Esophagus squamous epithelium (tissue), 5 donors: ENCODE results near the gene PRLHR. TPM values are rescaled to one million over a fixed set of nuclear protein-coding genes. Genes with fewer than 3 reads are reported as not detected.

Source experiments
- DNase-seq: peaks from one replicate; lab custom pipeline; 2025; lab: John Stamatoyannopoulos, UW
- H3K27ac ChIP-seq, 4 donors: fragments of 200-600 bp; sonication (generic); one replicate each; pipeline ENCODE4 v1.5.1; 2016 to 2019; ENCODE audit warnings: mild to moderate bottlenecking in 1 of 4
- H3K27me3 ChIP-seq, 4 donors: fragments of 200-600 bp; sonication (generic); 1 replicate in 3 of 4; 2 replicates in 1 of 4; pipeline versions ENCODE4 v1.5.1 to v1.6.0; 2017 to 2021; ENCODE audit warnings: antibody characterized with exemption in 1 of 4
- H3K36me3 ChIP-seq, 3 donors: fragments of 200-600 bp; sonication (generic); one replicate each; pipeline ENCODE4 v1.5.1; 2016 to 2019
- H3K4me1 ChIP-seq, 3 donors: fragments of 200-600 bp; sonication (generic); one replicate each; pipeline ENCODE4 v1.5.1; 2017 to 2019
- H3K4me3 ChIP-seq, 4 donors: fragments of 200-600 bp; sonication (generic); 1 replicate in 3 of 4; 2 replicates in 1 of 4; pipeline ENCODE4 v1.5.1; 2016 to 2019; ENCODE audit warnings: mild to moderate bottlenecking in 2 of 4, moderate library complexity in 1 of 4
- H3K9me3 ChIP-seq, 3 donors: fragments of 200-600 bp; sonication (generic); one replicate each; pipeline ENCODE4 v1.5.1; 2016 to 2019
- POLR2A ChIP-seq, 4 donors: fragments of 450-650 bp; IDR thresholded peaks; one replicate each; pipeline ENCODE4 v1.6.1; 2017; ENCODE audit warnings: antibody characterized with exemption in 4 of 4, mild to moderate bottlenecking in 4 of 4, moderate library complexity in 3 of 4
- WGBS, 2 donors: methylation state at CpG; one replicate each; pipeline ENCODE4 v1.1.5; 2018; 5-methylcytosine and 5-hydroxymethylcytosine counted together
- intact Hi-C: fragments of 100-400 bp; cut with DNase I; formaldehyde crosslinking; loops from one replicate; pipeline ENCODE4 v1.15.0; 2022
- total RNA-seq, 4 donors: library from RNA; depleted of rRNA; stranded (reverse); fragments of >200 nt; gene quantifications; one replicate each; pipeline ENCODE4 v1.1.0, GENCODE V29; 2016
- TF ChIP-seq, protein P1 (sequence below), 6 experiments: fragments of 450-650 bp in 4 of 6; fragments of 200-600 bp in 2 of 6; sonication (generic) in 2 of 6; IDR thresholded peaks; one replicate each; pipeline ENCODE4 v1.5.1; 2016 to 2019; ENCODE audit warnings: antibody characterized with exemption in 6 of 6, mild to moderate bottlenecking in 4 of 6, moderate library complexity in 4 of 6
- donor health status: DM: yes; HTN: yes; CAD: no.

The PRLHR gene
- total RNA-seq, 4 donors from 2014 or later, result not detected

DNA sequence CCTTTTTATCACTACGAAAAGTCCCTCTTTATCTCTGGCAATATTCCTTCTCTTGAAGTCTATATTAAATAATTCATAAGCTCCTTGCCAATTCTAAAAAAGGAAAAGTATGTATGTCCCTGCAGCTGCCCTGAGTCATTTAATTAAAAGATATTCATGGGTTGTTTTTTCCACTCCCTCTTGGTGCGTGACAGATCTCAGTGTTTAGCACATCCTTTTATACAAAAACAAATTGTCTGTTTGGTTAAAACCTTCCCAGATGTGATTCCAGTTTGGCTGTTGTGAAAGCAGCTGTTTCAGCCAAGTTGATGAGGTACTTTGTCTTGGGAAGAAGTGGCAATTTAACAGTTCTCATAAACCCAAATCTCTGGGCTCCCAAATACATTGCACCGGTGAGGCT, 33.8 kb upstream of the PRLHR start:
- TF ChIP-seq POLR2A (IDR thresholded peaks at IDR 0.05), result no peak
- TF ChIP-seq, protein P1, sequence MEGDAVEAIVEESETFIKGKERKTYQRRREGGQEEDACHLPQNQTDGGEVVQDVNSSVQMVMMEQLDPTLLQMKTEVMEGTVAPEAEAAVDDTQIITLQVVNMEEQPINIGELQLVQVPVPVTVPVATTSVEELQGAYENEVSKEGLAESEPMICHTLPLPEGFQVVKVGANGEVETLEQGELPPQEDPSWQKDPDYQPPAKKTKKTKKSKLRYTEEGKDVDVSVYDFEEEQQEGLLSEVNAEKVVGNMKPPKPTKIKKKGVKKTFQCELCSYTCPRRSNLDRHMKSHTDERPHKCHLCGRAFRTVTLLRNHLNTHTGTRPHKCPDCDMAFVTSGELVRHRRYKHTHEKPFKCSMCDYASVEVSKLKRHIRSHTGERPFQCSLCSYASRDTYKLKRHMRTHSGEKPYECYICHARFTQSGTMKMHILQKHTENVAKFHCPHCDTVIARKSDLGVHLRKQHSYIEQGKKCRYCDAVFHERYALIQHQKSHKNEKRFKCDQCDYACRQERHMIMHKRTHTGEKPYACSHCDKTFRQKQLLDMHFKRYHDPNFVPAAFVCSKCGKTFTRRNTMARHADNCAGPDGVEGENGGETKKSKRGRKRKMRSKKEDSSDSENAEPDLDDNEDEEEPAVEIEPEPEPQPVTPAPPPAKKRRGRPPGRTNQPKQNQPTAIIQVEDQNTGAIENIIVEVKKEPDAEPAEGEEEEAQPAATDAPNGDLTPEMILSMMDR (IDR thresholded peaks at IDR 0.05), result no peak
- no peak overlapping the region for H3K4me3 ChIP-seq
- 23 to 35% methylated on average over 3 of the region's 3 CpGs for WGBS, 2 donors
- DNase-seq, result no peak
- no peaks in the 10 kb centered on the region for H3K9me3 ChIP-seq
- peaks cover 0 to 9% (median 3%) of the 10 kb centered on the region in 3 donors for H3K4me1 ChIP-seq
- no peaks in the 10 kb centered on the region for H3K36me3 ChIP-seq
- peaks cover 0 to 34% (median 0%) of the 10 kb centered on the region in 4 donors for H3K27me3 ChIP-seq
- intact Hi-C loops, result no loop called here
- H3K27ac ChIP-seq, result peak overlapping the region in 3 of 4 donors; percentile 21 to 65 (median 64)

DNA sequence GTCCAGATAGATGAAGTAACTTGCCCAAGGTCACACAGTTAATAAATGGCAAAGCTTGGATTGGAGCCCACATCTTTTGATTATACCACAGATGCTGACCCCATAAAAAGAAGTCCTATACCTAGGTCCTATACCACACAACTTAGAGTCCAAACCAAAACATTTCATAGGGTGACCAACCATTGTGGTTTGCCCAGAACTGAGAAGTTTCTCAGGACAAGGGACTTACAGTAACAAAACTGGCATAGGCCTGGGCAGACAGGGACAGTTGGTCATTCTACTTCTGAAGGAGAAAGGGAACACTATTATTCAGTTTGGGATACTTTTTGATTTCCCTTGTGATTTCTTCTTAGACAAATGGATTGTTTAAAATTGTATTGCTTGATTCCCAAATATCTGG, 32.9 kb upstream of the PRLHR start:
- Histone ChIP-seq H3K4me3 (no peak overlapping the region), H3K4me1 (peaks cover 0 to 12% (median 3%) of the 10 kb centered on the region in 3 donors), H3K9me3 (no peaks in the 10 kb centered on the region), H3K27me3 (peaks cover 0 to 35% (median 0%) of the 10 kb centered on the region in 4 donors), H3K36me3 (no peaks in the 10 kb centered on the region), H3K27ac (peak overlapping the region in 3 of 4 donors; percentile 19 to 58 (median 40))
- no peak for DNase-seq
- intact Hi-C loops, result no loop called here
- TF ChIP-seq, protein P1 (IDR thresholded peaks at IDR 0.05), result no peak
- TF ChIP-seq POLR2A (IDR thresholded peaks at IDR 0.05), result no peak

DNA sequence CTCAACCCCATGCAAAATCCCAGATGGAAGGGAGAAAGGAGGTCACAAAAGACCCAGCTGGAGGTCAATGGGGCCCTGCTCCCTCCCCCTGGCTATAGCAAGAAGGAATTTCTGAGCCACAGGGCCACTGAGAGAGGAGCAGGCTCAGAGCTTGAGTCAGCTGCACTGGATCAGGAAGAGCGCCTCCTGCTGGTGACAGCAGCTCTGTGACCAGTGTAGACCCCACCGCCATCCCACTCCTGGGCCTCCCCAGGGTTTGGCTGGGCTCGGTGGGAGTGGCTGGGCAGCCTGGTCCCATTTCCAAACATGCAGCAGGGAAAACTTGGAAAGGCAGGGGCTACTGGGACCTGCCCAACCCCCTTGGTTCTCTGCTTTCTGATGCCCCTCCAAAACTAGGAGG, 31.5 kb upstream of the PRLHR start:
- intact Hi-C loops, result no loop called here
- Histone ChIP-seq H3K27me3 (peaks cover 0 to 39% (median 0%) of the 10 kb centered on the region in 4 donors), H3K36me3 (no peaks in the 10 kb centered on the region), H3K27ac (no peak overlapping the region), H3K9me3 (no peaks in the 10 kb centered on the region), H3K4me1 (peaks cover 0 to 12% (median 3%) of the 10 kb centered on the region in 3 donors), H3K4me3 (no peak overlapping the region)
- DNase-seq, result no peak
- TF ChIP-seq, protein P1 (IDR thresholded peaks at IDR 0.05), result no peak
- no peak for TF ChIP-seq POLR2A (IDR thresholded peaks at IDR 0.05)
- no CpG with 5 or more reads among the region's 3 CpGs for WGBS, 2 donors

DNA sequence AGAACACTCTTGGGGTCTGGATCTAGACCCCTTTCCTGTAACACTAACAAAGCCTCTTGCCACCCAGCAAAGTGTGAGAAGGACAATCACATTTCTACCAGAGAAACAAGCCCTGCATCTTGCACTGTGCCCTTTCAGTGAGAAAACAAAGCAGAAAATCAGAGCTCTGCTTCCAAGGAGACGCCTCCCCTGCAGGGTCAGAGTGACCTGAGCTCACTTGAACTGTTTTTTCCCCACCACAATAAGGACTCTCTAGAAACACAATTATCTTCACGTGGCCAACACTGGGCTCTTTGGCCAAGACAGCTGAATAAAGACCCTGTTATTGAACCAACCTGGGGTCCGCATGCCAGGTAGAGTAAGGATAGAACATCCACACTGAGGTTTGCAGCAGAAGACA, 30.1 kb upstream of the PRLHR start:
- TF ChIP-seq POLR2A (IDR thresholded peaks at IDR 0.05), result no peak
- TF ChIP-seq, protein P1 (IDR thresholded peaks at IDR 0.05), result no peak
- intact Hi-C loops, result no loop called here
- 60 to 63% methylated on average over 1 to 2 of the region's 3 CpGs for WGBS, 2 donors
- no peaks in the 10 kb centered on the region for H3K36me3 ChIP-seq
- peaks cover 0 to 46% (median 0%) of the 10 kb centered on the region in 4 donors for H3K27me3 ChIP-seq
- DNase-seq, result no peak
- no peak overlapping the region for H3K4me3 ChIP-seq
- H3K9me3 ChIP-seq, result no peaks in the 10 kb centered on the region
- peaks cover 0 to 21% (median 7%) of the 10 kb centered on the region in 3 donors for H3K4me1 ChIP-seq
- H3K27ac ChIP-seq, result peak overlapping the region in 1 of 4 donors; percentile 12

DNA sequence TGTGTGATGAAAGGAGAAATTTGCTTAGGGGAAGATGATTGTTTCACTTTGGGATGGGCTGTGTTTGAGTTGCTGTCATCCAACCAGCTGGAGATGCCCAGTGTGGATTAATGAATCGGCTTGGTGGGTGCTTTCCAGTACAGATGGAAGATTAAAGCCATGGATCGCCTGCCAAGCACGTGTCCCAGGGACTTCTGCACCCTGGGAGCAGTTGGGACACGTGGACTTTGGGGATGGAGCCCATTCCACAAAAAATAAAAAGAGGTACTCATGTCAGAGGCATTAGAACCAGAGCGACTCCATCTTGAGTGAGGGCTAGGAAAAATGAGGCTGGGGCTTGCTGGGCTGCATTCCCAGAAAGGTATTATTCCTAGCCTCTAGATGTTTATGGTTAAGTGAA, 29.3 kb upstream of the PRLHR start:
- H3K27ac ChIP-seq, result peak overlapping the region in 2 of 4 donors; percentile 30 to 44
- H3K27me3 ChIP-seq, result peaks cover 0 to 46% (median 0%) of the 10 kb centered on the region in 4 donors
- H3K36me3 ChIP-seq, result no peaks in the 10 kb centered on the region
- peaks cover 0 to 21% (median 7%) of the 10 kb centered on the region in 3 donors for H3K4me1 ChIP-seq
- no peaks in the 10 kb centered on the region for H3K9me3 ChIP-seq
- no peak overlapping the region for H3K4me3 ChIP-seq
- intact Hi-C loops, result no loop called here
- WGBS, 2 donors, result 10 to 20% methylated on average over 5 of the region's 5 CpGs
- DNase-seq, result no peak
- TF ChIP-seq, protein P1 (IDR thresholded peaks at IDR 0.05), result no peak
- TF ChIP-seq POLR2A (IDR thresholded peaks at IDR 0.05), result no peak
